Measurements from ENCODE around the gene RAB5B. TPM values are rescaled to one million over a fixed set of nuclear protein-coding genes. Genes with fewer than 3 reads are reported as not detected.
"Not testable (repeated sequence)": the region's sequence is repeated elsewhere in the genome, so short reads cannot be mapped to it uniquely, and the experiment has no call there.

RAB5B gene
- total RNA-seq, 1 donor from 2014 or later: 111 TPM

DNA sequence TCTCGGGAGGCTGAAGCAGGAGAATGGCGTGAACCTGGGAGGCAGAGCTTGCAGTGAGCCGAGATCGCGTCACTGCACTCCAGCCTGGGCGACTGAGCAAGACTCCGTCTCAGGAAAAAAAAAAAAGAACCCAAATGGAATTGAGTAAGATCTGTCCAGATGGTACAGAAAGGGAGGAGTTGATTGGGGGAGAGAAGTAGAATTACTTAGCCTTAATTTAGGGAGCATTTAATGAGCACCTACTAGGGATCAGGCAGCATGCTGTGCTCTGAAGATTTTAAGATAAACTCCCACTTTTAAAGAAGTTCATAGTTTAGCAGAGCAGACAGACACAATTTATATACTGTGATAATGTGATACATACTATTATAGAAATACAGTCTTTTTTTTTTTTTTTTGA is 4.5 kb downstream of the RAB5B start:
- TF ChIP-seq, protein P1, sequence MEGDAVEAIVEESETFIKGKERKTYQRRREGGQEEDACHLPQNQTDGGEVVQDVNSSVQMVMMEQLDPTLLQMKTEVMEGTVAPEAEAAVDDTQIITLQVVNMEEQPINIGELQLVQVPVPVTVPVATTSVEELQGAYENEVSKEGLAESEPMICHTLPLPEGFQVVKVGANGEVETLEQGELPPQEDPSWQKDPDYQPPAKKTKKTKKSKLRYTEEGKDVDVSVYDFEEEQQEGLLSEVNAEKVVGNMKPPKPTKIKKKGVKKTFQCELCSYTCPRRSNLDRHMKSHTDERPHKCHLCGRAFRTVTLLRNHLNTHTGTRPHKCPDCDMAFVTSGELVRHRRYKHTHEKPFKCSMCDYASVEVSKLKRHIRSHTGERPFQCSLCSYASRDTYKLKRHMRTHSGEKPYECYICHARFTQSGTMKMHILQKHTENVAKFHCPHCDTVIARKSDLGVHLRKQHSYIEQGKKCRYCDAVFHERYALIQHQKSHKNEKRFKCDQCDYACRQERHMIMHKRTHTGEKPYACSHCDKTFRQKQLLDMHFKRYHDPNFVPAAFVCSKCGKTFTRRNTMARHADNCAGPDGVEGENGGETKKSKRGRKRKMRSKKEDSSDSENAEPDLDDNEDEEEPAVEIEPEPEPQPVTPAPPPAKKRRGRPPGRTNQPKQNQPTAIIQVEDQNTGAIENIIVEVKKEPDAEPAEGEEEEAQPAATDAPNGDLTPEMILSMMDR (IDR thresholded peaks at IDR 0.05; ENCODE audit: borderline replicate concordance): no peak
- H3K27ac ChIP-seq (replicated peaks): no peak overlapping the region
- DNase-seq: no peak
- H3K27me3 ChIP-seq (ENCODE audit: low read depth): no peaks in the 10 kb centered on the region
- no peak overlapping the region for H3K4me3 ChIP-seq
- H3K9me3 ChIP-seq (replicated peaks): no peaks in the 10 kb centered on the region
- H3K36me3 ChIP-seq: peaks cover 22% of the 10 kb centered on the region
- peaks cover 59% of the 10 kb centered on the region for H3K4me1 ChIP-seq
- intact Hi-C loops (cut with micrococcal nuclease): no loop called here

- Histone ChIP-seq H3K4me1 (peaks cover 63% of the 10 kb centered on the region), H3K27me3 (ENCODE audit: low read depth) (no peaks in the 10 kb centered on the region), H3K27ac (replicated peaks) (no peak overlapping the region), H3K36me3 (peaks cover 28% of the 10 kb centered on the region), H3K4me3 (no peak overlapping the region), H3K9me3 (replicated peaks) (no peaks in the 10 kb centered on the region)
- TF ChIP-seq, protein P1 (IDR thresholded peaks at IDR 0.05; ENCODE audit: borderline replicate concordance): no peak
- DNase-seq: no peak
- intact Hi-C loops (cut with micrococcal nuclease): no loop called here
Observed at GRCh38 chr12:55979069-55979468, 5.2 kb downstream of the RAB5B start.

DNA sequence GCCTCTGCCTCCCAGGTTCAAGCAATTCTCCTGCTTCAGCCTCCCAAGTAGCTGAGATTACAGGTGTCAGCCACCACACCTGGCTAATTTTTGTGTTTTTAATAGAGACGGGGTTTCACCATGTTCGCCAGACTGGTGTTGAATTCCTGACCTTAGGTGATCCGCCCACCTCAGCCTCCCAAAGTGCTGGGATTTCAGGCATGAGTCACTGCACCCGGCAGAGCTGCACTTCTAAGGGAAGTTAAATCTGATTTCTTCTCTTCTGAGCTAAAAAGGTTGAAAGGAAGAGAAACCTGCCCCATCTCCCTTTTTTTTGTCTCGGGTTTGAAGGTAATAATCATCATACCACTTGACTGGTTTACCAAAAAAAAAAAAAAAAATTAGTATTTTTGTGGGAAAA is 8.0 kb downstream of the RAB5B start:
- H3K4me3 ChIP-seq; H3K27me3 ChIP-seq (ENCODE audit: low read depth); H3K27ac ChIP-seq (replicated peaks); DNase-seq; intact Hi-C loops (cut with micrococcal nuclease); H3K9me3 ChIP-seq (replicated peaks): not testable (repeated sequence)
- Histone ChIP-seq H3K4me1 (peaks cover 46% of the 10 kb centered on the region), H3K36me3 (peaks cover 56% of the 10 kb centered on the region)

DNA sequence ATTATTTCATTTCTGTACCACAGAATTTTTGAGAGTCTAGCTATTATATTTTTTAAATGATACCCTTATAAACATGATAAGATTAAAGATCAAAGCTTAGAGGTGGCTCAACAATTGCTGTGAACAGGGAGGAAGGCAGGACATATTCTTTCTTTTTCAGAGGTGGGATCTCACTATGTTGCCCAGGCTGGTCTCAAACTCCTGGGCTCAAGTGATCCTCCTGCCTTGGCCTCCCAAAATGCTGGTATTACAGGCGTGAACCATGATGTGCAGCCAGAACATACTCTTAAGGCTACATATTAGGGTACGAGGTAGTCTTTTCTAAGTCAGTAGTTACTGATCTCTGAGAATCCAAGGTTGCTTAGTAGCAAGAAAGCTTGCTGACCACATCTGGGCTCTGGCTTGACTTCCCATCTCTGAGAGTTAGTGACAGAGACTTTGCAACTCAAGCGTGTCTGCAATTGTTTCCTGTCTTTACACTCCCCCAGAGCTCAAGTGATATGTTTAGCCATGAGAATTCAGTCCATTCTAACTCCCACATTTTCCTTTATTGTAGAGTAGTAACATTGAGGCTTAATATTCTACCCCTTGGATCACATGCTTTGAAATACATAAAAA is 8.6 kb downstream of the RAB5B start:
- peaks cover 62% of the 10 kb centered on the region for H3K36me3 ChIP-seq

DNA sequence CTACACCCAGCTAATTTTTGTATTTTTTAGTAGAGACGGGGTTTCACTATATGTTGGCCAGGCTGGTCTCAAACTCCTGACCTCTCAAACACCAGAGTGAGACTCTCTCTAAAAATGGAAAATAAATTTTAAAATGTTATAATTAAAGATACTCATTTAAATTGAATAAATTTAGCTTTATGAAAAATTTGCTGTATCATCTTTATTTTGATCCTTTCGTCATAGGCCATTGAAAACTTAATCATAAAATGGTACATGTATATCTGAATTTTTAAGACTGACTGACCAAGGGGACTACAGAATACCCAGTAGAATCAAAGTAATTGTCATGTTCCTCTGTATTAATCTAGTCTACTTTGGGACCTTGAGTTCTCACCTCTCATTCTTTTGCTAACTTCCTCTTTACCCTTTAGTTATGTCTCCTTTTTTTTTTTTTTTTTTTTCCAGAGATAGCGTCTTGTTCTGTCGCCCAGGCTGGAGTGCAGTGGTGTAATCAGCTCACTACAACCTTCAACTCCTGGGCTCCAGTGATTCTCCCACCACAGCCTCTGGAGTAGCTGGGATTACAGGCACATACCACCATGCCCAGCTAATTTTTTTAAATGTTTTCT is 9.5 kb downstream of the RAB5B start:
- no peak overlapping the region for H3K27ac ChIP-seq (replicated peaks)
- no peaks in the 10 kb centered on the region for H3K9me3 ChIP-seq (replicated peaks)
- no peak overlapping the region for H3K4me3 ChIP-seq
- TF ChIP-seq, protein P1 (IDR thresholded peaks at IDR 0.05; ENCODE audit: borderline replicate concordance): no peak
- peaks cover 70% of the 10 kb centered on the region for H3K36me3 ChIP-seq
- H3K4me1 ChIP-seq: peaks cover 34% of the 10 kb centered on the region
- intact Hi-C loops (cut with micrococcal nuclease): no loop called here
- no peaks in the 10 kb centered on the region for H3K27me3 ChIP-seq (ENCODE audit: low read depth)
- DNase-seq: no peak

More for the DNA sequence above, 8.6 kb downstream of the RAB5B start:
- no peak overlapping the region for H3K4me3 ChIP-seq
- H3K4me1 ChIP-seq: peaks cover 41% of the 10 kb centered on the region
- H3K9me3 ChIP-seq (replicated peaks): no peaks in the 10 kb centered on the region
- TF ChIP-seq, protein P1 (IDR thresholded peaks at IDR 0.05; ENCODE audit: borderline replicate concordance): no peak
- no peak overlapping the region for H3K27ac ChIP-seq (replicated peaks)
- no peak for DNase-seq
- intact Hi-C loops (cut with micrococcal nuclease): no loop called here
- H3K27me3 ChIP-seq (ENCODE audit: low read depth): no peaks in the 10 kb centered on the region

DNA sequence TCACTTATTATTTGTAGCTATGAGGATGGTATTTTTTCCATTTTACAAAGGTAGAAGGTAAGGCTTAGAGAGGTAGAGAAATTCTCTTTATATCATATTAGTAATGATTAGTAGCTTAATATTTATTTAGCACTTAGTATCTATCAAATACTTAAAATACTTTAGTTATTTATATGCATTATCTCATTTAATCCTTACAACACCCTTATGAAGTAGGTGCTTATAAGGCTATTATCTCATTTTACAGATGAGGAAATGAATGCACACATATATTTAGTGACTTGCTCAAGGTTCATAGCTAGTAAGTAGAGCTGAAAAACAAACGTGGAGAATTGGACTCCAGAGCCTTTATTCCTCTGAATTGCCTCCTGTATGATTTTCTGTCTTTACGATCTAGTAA is 11.0 kb downstream of the RAB5B start:
- Histone ChIP-seq H3K27me3 (ENCODE audit: low read depth) (no peaks in the 10 kb centered on the region), H3K27ac (replicated peaks) (no peak overlapping the region), H3K9me3 (replicated peaks) (no peaks in the 10 kb centered on the region), H3K4me1 (peaks cover 34% of the 10 kb centered on the region), H3K36me3 (peaks cover 77% of the 10 kb centered on the region), H3K4me3 (no peak overlapping the region)
- TF ChIP-seq, protein P1 (IDR thresholded peaks at IDR 0.05; ENCODE audit: borderline replicate concordance): no peak
- DNase-seq: no peak
- intact Hi-C loops (cut with micrococcal nuclease): no loop called here
